ENCODE results near the gene NHERF2.
A peak's percentile ranks its signal among the peaks of the same experiment; 100 is the strongest.

The NHERF2 gene

DNA sequence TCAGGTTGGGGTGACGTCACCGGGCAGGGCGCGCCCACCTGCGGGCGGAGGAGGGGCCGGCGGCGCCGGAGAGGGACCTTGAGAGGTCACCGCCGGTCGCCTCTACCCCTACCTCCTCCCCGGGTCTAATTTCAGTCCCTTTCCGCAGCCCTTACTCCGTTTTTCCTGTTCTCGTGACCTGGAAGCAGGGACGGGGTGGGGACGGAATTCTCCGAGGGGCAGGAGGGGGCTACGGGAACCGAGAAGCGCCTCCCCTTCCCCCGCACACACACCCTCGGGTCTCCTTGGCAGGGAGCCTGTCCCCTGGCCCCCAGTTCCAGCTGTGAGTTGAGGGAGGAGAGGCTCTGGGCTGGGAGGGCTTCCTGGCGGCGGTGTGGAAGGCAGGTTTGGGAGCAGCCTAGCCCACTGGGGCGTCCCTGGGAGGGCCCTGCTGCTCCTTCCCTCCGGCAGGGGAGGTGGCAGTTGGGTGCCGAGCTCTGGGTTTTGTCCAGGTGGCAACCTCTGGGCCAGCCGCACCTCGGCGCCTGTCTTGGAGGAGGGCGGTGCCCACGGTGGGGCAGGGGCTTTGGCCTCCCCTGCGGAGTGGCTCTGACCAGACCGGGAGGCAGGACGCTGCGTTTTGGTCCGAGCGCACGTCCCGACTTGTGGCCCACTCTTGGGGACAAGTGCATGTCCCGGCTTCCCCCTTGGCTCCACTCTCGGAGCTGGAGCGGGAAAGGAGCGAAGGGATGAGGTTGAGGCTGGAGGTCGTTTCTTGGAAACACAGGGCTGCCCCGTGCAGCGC is 36.2 kb upstream of the NHERF2 start:
- FAIRE-seq, result no peak
- no peak for DNase-seq (ENCODE audit: insufficient read length, low spot score)

DNA sequence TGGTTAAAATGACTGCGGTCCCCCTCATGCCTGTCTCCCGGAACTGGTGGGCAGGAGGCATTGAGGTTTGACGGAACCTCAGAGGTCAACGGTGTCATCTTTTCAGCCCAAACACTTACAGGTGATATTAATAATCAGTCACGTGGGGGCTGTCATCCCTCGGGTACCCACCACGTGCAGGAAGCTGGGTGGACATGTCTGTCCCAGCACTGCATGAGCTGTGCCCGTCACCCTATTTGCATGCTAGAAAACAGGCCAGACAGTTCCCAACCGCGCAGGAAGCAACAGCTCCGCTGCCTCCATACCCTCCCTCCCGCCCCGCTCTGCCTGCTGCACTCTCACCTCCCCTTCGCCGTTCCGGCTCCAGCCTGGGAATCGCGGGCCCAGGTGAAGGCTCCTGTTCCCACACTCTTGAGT is 35.6 kb upstream of the NHERF2 start:
- FAIRE-seq (no peak), DNase-seq (ENCODE audit: insufficient read length, low spot score) (no peak)

DNA sequence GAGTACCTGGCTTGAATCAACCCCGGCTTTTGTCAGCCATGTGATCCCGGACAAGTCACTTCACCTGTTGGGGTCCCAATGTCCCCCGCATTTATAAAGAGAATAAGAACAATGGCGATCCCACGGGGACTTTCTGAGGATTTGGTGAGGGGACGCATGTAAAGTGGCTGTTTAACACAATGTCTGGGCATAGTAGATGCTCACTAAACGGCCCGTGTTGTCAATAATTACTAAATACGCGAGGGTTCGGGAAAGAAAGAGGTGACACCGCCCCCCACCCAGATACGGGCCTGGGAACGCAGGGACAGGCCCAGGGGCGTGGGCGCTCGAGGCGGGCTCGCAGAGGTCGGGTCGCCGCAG is 35.1 kb upstream of the NHERF2 start:
- FAIRE-seq (no peak), DNase-seq (ENCODE audit: insufficient read length, low spot score) (no peak)

DNA sequence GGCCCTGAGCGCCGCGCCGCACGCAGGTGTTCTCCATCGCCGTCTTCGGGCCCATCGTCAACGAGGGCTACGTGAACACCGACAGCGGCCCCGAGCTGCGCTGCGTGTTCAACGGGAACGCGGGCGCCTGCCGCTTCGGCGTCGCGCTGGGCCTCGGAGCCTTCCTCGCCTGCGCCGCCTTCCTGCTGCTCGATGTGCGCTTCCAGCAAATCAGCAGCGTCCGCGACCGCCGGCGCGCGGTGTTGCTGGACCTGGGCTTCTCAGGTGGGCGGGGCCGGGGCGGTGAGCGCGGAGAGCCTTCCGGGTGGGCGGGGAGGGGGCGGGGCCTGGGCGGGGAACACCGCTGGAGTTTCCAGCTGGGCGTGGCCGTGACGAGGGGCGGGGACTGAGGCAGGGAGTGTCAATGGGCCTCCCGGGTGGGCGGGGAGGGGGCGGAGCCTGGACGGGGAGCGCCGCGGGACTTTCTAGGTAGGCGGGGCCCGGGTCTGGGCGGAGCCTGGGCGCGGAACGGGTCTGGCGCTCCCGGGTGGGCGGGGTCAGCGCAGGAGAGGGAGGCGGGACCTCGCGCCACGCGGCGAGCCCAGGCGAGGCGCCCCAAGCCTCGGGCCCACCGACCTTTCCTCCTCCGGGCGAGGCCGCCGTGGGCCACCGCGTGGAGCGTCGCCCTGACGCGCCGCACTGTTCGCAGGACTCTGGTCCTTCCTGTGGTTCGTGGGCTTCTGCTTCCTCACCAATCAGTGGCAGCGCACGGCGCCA is 34.6 kb upstream of the NHERF2 start:
- FAIRE-seq (no peak), DNase-seq (ENCODE audit: insufficient read length, low spot score) (no peak)

DNA sequence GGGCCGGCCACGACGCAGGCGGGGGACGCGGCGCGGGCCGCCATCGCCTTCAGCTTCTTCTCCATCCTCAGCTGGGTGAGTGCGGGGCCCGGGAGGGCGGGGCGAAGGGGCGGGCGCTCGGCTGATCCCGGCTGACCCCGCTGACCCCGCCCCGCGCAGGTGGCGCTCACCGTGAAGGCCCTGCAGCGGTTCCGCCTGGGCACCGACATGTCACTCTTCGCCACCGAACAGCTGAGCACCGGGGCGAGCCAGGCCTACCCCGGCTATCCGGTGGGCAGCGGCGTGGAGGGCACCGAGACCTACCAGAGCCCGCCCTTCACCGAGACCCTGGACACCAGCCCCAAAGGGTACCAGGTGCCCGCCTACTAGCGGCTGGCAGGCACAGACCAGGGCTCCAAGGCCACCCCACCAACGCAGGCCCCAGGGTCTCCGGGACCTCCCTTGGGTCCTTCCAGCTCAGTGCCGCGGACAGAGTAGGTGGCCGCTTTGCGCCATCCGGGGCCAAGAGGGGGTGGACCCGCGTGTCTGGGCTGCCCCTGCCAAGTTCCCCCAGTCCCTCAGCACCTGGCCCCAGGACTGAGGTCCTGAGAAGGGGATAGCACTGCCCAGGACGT is 33.9 kb upstream of the NHERF2 start:
- DNase-seq (ENCODE audit: insufficient read length, low spot score) (no peak), FAIRE-seq (no peak)

DNA sequence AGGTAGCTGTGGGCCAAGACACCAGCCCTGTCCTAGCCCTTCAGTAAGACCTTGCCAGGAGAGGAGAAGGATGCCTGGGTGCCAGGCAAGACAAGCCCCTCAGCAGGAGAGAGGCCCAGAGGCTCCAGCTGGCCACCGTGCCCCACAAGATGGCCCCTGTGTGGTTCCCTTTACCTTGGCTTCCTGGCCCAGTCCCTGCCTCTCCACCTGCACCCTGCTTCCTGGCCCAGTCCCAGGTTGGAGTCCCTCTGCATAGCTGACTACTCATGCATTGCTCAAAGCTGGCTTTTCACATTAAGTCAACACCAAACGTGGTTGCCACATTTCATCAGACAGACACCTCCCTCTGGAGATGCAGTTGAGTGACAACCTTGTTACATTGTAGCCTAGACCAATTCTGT is 33.0 kb upstream of the NHERF2 start:
- FAIRE-seq (no peak), DNase-seq (ENCODE audit: insufficient read length, low spot score) (no peak)

DNA sequence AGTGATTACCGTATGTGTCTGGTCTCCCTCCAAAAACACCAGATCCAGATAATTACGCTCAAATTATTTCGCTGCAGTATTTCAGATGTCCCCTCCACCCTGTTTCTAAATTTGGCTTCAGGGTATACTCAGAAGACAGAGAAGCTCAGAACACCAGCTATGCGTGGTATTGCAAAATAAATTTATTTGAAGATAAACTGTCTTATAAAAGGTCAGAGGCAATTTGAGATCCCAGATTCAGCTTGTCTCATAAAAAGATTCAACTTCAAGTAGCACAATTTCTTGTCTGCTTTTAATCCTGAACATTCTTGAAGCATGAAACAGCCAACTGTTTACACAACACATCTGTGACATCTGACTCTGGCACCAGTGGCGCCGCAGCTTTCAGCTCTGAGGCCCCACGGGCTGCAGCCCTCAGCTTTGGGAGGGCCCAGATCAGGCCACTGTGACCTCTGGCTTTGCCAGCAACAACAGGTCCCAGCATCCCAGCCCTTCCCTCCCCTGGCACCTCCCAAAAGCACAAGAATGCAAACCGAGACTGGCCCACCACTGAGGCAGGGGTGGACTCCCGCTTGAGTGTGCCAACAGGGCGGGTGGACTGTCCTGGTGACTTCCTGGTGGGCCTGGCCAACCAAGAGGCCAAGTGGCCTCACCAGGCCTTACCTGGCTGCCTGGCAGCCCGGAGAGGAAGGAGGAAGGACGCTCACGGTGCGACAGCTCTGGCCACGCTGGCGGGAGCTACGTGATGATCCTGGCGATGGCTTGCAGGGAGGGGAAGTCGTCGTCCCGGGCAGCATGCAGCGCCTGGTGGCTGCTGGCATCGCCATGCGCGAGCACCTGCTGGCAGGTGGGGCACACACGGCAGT is 29.0 kb upstream of the NHERF2 start:
- DNase-seq (ENCODE audit: insufficient read length, low spot score), result no peak
- no peak for FAIRE-seq

DNA sequence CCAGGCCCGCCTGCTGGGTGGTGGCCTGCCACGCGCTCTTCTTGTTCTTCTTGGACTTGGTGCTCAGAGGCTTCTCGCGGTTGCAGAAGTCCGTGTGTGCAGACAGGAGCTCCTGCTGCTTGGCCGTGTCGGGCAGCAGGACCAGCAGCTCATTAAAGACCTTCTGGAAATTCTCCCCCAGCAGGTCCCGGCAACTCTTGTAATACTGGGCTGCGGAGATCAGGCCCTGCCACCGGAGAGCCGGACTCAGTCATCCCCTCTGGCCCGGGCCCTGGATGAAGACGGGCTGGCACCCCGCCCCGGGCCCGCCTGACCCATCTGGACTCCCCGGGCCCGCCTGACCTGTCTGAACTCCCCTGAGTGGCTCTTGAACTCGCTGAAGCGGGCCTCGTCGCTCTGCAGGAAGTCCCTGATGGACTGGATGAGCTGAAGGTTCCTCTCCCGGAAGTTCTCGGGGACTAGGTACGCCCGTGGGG is 28.3 kb upstream of the NHERF2 start:
- DNase-seq (ENCODE audit: insufficient read length, low spot score) (no peak), FAIRE-seq (no peak)

DNA sequence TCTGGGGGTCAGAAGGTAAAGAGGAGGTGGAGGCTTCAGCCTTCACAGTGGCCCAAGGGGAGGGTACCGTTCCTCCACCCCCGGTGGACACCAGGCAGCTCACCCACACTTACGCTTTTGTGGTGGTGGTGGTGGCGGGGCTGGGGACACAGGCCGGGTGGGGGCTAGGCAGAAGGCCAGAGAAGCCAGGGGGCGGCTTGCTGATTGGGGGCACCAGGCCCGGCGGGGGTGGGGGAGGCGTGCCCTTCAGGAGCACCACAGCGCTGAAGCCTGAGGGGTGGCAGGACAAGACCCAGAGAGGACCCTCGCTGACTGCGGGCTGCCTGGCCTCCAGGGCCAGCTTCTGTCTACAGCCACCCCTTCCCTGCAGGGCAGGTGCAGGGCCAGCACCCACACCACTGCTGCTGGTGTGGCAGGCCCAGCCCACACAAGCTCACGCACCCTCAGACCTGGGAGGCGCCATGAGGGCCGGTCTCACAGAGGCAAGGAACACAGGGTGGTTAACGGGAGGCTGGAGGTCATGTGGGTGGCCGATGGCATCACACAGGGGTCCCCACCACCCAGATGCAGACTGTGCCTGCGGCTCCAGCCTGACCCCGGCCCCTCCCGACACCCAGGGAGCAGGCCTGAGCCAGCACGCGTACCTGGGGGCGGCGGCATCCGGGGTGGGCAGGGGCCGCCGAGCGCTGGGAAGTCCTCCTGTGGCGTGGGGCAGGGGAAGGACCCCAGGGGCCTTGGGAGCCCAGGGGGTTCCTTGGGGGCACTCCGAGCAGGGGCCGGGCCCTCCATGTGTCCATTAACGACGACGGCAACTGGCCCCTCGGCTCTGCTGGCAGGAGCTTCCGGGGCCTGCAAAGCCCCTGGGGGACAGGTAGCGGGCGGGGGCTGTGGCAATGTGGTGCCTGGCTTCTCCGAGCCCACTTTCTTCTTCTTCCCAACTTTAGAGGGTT is 27.6 kb upstream of the NHERF2 start:
- no peak for FAIRE-seq

DNA sequence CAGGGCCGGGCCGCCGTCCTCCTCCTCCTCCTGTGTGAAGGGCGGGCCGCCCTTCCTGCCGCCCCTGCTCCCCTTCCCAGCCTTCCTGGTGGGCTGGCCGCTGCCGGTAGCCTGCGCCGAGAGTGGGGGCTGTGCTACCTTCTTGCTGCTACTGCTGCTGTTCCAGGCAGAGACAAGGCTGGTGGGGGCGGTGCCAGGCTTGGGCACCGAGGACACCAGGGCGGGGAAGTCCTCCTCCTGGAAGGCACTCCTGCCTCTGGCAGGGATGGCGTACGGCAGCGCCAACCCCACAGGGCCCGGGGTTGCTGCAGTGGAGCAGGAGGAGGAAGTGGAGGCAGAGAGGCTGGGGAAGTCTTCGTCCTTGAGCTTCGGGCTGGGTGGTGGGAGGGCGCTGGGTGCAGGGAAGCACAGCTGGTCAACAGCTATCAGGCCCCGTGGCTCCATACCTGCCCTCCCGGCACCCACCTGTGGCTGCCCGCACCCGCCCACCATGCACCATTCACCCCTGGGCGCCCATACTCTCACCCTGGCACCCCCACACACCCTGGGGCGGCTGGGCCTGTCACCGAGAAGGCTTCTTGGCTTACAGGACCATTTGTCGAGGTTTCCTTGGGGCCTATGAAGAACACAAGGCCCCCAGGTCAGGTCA is 26.7 kb upstream of the NHERF2 start:
- FAIRE-seq, result no peak
- DNase-seq (ENCODE audit: insufficient read length, low spot score), result no peak

More for the DNA sequence above, 27.6 kb upstream of the NHERF2 start:
- DNase-seq (ENCODE audit: insufficient read length, low spot score), result no peak

DNA sequence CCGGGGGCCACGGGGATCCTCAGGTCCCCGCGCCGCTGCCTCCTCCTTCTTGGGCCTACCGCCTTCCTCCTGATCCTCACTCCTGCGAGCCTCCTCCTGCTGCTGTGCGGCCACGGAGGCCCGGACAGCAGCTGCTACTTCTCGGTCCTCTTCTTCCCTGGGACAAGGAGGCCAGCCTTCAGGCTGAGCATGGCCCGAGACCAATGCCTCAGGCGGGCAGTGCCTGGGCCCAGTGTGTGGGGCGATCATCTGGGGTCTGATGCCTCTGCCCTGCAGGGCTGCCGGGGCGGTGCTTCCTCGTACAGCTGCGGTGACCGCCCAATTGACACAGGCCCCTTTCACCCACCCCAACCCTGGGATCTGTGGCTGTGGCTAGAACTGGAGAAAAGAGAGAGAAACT is 25.7 kb upstream of the NHERF2 start:
- DNase-seq (ENCODE audit: insufficient read length, low spot score) (no peak), FAIRE-seq (no peak)

DNA sequence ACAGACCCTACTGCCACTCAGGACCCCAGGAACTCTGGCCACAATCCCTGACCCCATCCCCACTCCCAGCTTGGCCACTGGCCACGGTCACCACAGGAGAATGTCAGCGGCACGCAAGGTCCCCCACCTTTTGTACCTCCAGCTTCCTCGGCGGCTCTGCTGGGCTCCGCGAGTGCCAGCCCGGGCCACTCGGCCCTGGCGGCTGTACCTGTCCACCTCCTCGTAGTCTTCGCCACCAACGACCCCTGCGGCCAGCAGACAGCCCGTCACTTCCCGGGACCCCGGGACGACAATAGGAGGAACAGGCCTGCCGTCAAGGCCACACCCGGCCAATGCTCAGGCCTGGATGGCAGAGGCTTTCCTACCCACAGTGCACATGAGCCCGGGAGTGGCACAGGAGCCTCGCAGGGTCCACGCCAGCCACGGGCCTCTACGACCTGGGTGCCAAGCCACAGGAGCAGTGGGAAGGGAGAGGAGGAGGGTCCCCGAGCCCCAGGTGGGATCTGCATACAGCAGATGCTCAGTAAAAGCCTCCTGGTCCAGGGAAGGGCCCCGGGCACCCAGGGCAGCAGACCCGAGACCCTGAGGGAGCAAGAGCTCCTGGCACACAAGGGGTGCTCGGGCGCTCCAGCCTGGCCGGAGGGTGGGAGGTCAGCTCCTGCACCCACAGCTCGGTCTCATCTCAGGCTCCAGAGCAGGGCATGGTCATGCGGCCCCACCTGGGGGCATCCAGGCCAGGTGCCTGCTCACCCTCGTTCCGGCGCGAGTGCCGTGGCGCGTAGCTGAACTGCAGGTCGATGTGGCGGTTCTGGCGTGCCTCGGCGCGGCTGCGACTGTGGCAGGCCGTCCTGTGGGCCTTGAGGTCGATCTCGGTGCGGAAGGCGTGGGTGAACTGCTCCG is 25.0 kb upstream of the NHERF2 start:
- no peak for FAIRE-seq
- DNase-seq (ENCODE audit: insufficient read length, low spot score), result no peak

DNA sequence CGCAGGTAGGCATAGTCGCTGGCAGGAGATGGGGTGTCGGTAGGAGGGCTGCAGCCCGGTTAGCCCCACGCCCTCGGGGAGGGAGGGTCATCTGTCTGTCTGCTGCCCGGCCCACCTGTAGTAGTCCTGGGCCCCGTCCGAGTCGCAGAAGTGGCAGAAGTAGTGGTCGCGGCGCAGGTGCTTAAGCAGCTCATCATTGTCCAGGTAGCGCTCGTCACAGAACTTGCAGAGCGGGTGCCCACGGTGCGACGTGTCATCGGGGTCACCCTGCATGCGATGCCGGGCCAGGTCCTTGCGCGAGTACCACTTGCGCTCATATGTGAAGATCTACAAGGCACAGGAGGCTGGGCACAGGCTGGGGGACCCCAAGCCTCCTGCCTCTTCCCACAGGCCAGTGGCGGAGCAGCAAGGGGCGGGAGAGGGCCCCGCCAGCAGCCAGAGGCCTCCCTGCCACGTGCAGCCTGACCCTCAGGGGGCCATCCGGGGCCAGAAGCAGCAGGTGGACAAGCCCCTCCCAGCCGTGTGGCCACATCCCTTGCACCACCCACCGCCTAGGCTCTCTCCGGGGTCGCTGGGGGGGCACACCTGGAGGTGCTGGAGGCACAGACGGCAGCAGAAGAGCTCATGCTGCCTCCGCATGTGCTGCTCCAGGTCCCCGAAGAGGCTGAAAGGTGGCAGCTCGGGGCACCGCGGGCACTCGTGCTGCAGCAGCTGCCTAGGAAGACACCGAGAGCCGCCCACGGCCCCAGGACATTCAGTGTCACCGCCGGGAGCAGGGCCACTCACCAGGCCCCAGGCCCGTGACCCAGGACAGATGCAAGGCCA is 24.1 kb upstream of the NHERF2 start:
- DNase-seq (ENCODE audit: insufficient read length, low spot score) (no peak), FAIRE-seq (no peak)

DNA sequence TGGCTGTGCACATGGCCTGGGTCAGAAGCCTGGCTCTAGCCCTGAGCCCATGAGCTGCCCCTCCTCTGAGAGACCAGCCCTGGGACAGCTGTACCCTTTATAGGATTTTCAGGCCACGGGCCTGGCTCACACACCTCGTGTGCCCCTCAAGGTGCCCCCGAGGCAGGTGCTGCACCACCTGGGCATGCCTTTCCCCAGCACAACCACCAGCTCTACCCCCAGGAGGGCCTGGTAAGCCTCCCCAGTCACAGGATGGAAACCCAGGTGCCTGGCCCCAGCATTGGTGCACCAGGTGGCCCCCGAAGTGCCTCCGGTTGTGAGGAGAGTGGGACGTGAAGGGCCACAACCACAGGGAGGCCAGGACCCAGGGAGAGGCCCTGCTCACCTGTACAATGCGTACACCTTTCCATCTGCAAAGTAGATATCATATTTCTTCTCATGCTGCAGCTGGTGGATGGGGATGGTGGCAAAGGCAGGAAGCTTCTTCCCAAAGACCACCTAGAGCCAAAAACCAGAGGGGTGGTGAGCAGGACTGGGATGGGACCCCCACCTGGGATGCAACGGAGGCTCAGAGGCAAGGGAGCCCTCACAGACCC is 23.4 kb upstream of the NHERF2 start:
- DNase-seq (ENCODE audit: insufficient read length, low spot score), result no peak
- no peak for FAIRE-seq

DNA sequence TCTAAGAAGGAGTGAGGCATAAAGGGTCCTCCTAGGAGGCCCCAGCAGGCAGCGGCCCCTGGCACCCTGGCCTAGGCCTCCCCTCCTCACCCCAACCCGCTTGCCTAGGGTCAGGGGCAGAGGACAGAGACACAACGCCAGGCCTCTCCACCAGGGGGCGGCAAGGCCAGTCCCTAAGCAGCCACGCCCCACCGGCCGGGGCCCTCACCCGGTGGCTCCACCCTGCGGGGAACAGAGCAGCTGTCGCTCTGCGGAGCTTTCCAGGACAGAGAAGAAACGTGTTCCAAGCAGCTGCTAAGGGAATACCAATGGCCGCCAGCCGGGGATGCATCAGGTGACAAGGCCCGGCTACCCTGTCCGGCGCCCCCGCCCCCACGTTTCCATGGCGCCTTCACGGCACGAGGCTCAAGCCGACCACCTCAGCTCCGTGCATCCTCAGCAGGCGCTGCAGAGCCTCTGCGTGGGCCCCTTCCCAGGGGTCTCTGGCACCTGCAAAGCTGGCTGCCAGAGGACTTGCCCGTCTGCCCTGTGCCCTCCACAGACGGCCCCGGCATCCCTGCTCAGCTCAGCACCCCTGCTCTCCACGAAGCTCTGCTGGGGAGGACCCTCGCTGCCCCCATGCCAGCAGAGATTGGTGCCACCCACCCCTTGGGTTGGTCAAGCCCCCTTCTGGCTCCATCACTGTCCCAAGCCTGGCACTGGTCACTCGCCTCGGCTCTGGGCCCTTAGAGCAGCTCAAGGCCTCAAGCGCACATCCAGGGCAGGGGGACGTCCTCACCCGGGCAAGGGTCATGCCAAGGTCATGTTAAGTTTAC is 22.7 kb upstream of the NHERF2 start:
- peak; percentile 52 for FAIRE-seq
- DNase-seq (ENCODE audit: insufficient read length, low spot score), result peak; percentile 77
